H4 (cell line): ENCODE results near the gene SEC61A2. TPM values are rescaled to one million over a fixed set of nuclear protein-coding genes. Genes with fewer than 3 reads are reported as not detected.
"Not testable (repeated sequence)": the region's sequence is repeated elsewhere in the genome, so short reads cannot be mapped to it uniquely, and the experiment has no call there.

Experiments used
- DNase-seq: peaks from one replicate; pipeline ENCODE4 v3.0.0-alpha.2; 2015; ENCODE audit warnings: low spot score
- total RNA-seq: library from RNA; depleted of rRNA; stranded (reverse); fragments of >200 nt; shearing (Covaris generic); gene quantifications from 2 replicates; pipeline ENCODE4 v1.2.3, GENCODE V29; 2014

SEC61A2 gene
- total RNA-seq, 1 experiment from 2014 or later, result 5.1 TPM

- DNase-seq, result no peak
Measured at GRCh38 chr10:12160664-12161063, 31.2 kb downstream of the SEC61A2 start.

GRCh38 chr10:12162927-12163326 lies 33.5 kb downstream of the SEC61A2 start:
- DNase-seq, result no peak

GRCh38 chr10:12164085-12164484 lies 34.6 kb downstream of the SEC61A2 start:
- no peak for DNase-seq

GRCh38 chr10:12165036-12165435 lies 35.6 kb downstream of the SEC61A2 start:
- no peak for DNase-seq

- DNase-seq, result no peak
Measured at GRCh38 chr10:12165999-12166775, 36.7 kb downstream of the SEC61A2 start.

- not testable (repeated sequence) for DNase-seq
Measured at GRCh38 chr10:12171512-12171911, 42.0 kb downstream of the SEC61A2 start.

GRCh38 chr10:12177642-12178041 lies 48.2 kb downstream of the SEC61A2 start:
- no peak for DNase-seq

GRCh38 chr10:12179606-12180170 lies 50.2 kb downstream of the SEC61A2 start:
- no peak for DNase-seq

- DNase-seq, result no peak
Measured at GRCh38 chr10:12180221-12180974, 50.9 kb downstream of the SEC61A2 start.

- no peak for DNase-seq
Measured at GRCh38 chr10:12181065-12181775, 51.7 kb downstream of the SEC61A2 start.

- DNase-seq, result no peak
Measured at GRCh38 chr10:12184165-12184564, 54.7 kb downstream of the SEC61A2 start.

- DNase-seq, result no peak
Measured at GRCh38 chr10:12186323-12186722, 56.8 kb downstream of the SEC61A2 start.

- DNase-seq, result no peak
Measured at GRCh38 chr10:12187321-12187905, 57.9 kb downstream of the SEC61A2 start.

- no peak for DNase-seq
Measured at GRCh38 chr10:12188656-12189055, 59.2 kb downstream of the SEC61A2 start.

GRCh38 chr10:12189426-12189825 lies 59.9 kb downstream of the SEC61A2 start:
- DNase-seq, result no peak

- no peak for DNase-seq
Measured at GRCh38 chr10:12191715-12192114, 62.2 kb downstream of the SEC61A2 start.

GRCh38 chr10:12193193-12193592 lies 63.7 kb downstream of the SEC61A2 start:
- DNase-seq, result no peak

GRCh38 chr10:12194752-12195271 lies 65.3 kb downstream of the SEC61A2 start:
- DNase-seq, result no peak

GRCh38 chr10:12195281-12195602 lies 65.8 kb downstream of the SEC61A2 start:
- DNase-seq, result no peak

- peak; percentile 79 for DNase-seq
Measured at GRCh38 chr10:12195603-12196506, 66.4 kb downstream of the SEC61A2 start, which contains the start of the genes CDC123 and NUDT5. TSS of gene CDC123 (plus strand) at chr10:12196188. CDS start at chr10:12196246, 58 bp downstream. TSS of gene NUDT5 (minus strand) at chr10:12195891. CDS start at chr10:12186291, 9,600 bp downstream.
